ENCODE results near the gene CLASP1. TPM values are rescaled to one million over a fixed set of nuclear protein-coding genes. Genes with fewer than 3 reads are reported as not detected.
A peak's percentile ranks its signal among the peaks of the same experiment; 100 is the strongest.

CLASP1 gene
- total RNA-seq (2021; ENCODE audit: unreplicated experiment) (49.2 TPM), Bru-seq, nascent RNA (percentile 87 among the genes with signal in this experiment), BruChase-seq, experiment 1, labeled RNA remaining after a 2-hour chase (percentile 75 among the genes with signal in this experiment), BruChase-seq, experiment 2, labeled RNA remaining after a 6-hour chase (percentile 79 among the genes with signal in this experiment)
- 22.2 TPM for polyA plus RNA-seq (2012; ENCODE audit: insufficient read length)
- long read RNA-seq, partial matches to known transcripts: 13 of 34 reads
- long read RNA-seq, other reads (novel, unspliced or antisense): 21 of 34 reads

DNA sequence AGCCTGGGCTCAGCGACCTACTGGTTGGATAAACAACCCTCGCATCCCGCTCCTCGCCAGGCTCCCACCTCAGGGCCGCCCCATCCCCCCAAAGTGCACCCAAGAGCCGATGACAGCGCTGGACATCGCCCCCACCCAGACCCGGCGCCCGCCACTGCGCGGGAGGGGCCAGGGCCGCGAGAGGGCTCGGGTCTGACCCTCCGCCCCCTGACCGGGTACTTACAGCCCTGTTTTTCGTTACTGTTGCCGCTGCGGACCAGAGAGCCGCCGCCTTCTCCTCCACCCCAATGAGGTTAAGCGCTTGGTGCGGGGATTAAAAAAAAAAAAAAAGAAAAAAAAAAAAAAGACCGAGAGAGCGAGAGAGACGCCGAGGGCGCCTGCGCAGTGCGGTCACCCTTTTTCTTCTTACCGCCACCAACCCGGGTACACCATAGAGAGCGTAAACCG, at the start of gene CLASP1:
CLASP1 (minus strand) TSS at position 314 of the 447 bp plus-strand sequence. CDS start 43,567 bp downstream, outside the sequence.
- no peak for DNase-seq (ENCODE audit: low read depth, low spot score)
- intact Hi-C loops (cut with micrococcal nuclease; ENCODE audit: unreplicated experiment): loop anchor here (5.0 kb wide), 1 partner anchor 52 kb away; no protein-coding TSS in a partner anchor
- TF ChIP-seq SIN3A (IDR thresholded peaks at IDR 0.05; ENCODE audit: borderline replicate concordance, insufficient read depth, low read depth, low read length) (no peak), TCF7L2 (IDR thresholded peaks at IDR 0.05; ENCODE audit: low read depth, low read length) (peak; percentile 93; the same call in 1 of the 2 replicates)
- no TSS peak for BruUV-seq (replicated peaks)
- in situ Hi-C loops (cut with HindIII; ENCODE audit: low pct_unique_long_range_greater_than_20kb, low sequenced_read_pairs): no loop called here
- POLR2A ChIA-PET: interaction anchor here (0.7 to 2.9 kb wide), 3 partner anchors 102 to 121 kb away, joined by 3 to 12 read pairs (median 4); partner anchors contain the start of gene RNU4ATAC
- no peaks in the 10 kb centered on the region for H3K9me3 ChIP-seq (ENCODE audit: control insufficient read depth, insufficient read depth, low read depth, low read length)
- peak within 1 kb of the TSS; percentile 99 for H3K27ac ChIP-seq (ENCODE audit: low read length)
- ATAC-seq: peak; percentile 78
- H3K4me3 ChIP-seq (ENCODE audit: low read depth in 2 of 2, low read length in 2 of 2): peak within 1 kb of the TSS; percentile 92 to 95
- peaks cover 19% of the 10 kb centered on the region for H3K4me1 ChIP-seq (ENCODE audit: control insufficient read depth, insufficient read depth, low read length)
- CTCF ChIA-PET: interaction anchor here (0.7 kb wide), 1 partner anchor 89 kb away, joined by 8 read pairs; no protein-coding TSS in a partner anchor
- no peaks in the 10 kb centered on the region; the same call in 1 of the 2 replicates for H3K36me3 ChIP-seq (ENCODE audit: control insufficient read depth, insufficient read depth, low read length)
- no peaks in the 10 kb centered on the region for H3K27me3 ChIP-seq (ENCODE audit: control insufficient read depth, insufficient read depth, low read length)

DNA sequence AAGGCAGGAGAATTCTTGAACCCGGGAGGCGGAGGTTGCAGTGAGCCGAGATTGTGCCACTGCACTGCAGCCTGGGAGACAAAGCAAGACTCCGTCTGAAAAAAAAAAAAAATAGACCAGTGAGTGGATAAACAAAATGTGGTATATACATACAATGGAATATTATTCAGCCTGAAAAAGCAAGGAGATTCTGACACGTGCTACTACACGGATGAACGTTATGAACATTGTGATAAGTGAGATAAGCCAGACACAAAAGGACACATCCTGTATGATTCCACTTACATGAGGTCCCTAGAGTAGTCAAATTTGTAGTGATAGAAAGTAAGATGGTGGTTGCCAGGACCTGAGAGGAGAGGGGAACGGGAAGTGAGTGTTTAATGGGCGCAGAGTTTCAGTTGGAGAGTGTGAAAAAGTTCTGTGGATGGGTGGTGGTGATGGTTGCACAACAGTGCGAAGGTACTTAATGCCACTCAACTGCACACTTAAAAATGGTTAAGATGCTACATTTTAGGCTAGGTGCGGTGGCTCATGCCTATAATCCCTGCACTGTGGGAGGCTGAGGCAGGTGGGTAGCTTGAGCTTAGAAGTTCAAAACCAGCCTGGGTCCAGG, 49.2 kb upstream of the CLASP1 start:
- BruUV-seq (replicated peaks): no TSS peak
- H3K4me1 ChIP-seq (ENCODE audit: control insufficient read depth, insufficient read depth, low read length): peaks cover 20% of the 10 kb centered on the region
- H3K27me3 ChIP-seq (ENCODE audit: control insufficient read depth, insufficient read depth, low read length): no peaks in the 10 kb centered on the region
- DNase-seq (ENCODE audit: low read depth, low spot score): no peak
- ATAC-seq: no peak
- in situ Hi-C loops (cut with HindIII; ENCODE audit: low pct_unique_long_range_greater_than_20kb, low sequenced_read_pairs) (no loop called here), intact Hi-C loops (cut with micrococcal nuclease; ENCODE audit: unreplicated experiment) (no loop called here)
- TF ChIP-seq, protein P1, sequence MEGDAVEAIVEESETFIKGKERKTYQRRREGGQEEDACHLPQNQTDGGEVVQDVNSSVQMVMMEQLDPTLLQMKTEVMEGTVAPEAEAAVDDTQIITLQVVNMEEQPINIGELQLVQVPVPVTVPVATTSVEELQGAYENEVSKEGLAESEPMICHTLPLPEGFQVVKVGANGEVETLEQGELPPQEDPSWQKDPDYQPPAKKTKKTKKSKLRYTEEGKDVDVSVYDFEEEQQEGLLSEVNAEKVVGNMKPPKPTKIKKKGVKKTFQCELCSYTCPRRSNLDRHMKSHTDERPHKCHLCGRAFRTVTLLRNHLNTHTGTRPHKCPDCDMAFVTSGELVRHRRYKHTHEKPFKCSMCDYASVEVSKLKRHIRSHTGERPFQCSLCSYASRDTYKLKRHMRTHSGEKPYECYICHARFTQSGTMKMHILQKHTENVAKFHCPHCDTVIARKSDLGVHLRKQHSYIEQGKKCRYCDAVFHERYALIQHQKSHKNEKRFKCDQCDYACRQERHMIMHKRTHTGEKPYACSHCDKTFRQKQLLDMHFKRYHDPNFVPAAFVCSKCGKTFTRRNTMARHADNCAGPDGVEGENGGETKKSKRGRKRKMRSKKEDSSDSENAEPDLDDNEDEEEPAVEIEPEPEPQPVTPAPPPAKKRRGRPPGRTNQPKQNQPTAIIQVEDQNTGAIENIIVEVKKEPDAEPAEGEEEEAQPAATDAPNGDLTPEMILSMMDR (IDR thresholded peaks at IDR 0.05): no peak
- TF ChIP-seq, protein P2, sequence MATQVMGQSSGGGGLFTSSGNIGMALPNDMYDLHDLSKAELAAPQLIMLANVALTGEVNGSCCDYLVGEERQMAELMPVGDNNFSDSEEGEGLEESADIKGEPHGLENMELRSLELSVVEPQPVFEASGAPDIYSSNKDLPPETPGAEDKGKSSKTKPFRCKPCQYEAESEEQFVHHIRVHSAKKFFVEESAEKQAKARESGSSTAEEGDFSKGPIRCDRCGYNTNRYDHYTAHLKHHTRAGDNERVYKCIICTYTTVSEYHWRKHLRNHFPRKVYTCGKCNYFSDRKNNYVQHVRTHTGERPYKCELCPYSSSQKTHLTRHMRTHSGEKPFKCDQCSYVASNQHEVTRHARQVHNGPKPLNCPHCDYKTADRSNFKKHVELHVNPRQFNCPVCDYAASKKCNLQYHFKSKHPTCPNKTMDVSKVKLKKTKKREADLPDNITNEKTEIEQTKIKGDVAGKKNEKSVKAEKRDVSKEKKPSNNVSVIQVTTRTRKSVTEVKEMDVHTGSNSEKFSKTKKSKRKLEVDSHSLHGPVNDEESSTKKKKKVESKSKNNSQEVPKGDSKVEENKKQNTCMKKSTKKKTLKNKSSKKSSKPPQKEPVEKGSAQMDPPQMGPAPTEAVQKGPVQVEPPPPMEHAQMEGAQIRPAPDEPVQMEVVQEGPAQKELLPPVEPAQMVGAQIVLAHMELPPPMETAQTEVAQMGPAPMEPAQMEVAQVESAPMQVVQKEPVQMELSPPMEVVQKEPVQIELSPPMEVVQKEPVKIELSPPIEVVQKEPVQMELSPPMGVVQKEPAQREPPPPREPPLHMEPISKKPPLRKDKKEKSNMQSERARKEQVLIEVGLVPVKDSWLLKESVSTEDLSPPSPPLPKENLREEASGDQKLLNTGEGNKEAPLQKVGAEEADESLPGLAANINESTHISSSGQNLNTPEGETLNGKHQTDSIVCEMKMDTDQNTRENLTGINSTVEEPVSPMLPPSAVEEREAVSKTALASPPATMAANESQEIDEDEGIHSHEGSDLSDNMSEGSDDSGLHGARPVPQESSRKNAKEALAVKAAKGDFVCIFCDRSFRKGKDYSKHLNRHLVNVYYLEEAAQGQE (IDR thresholded peaks at IDR 0.05; ENCODE audit: insufficient read depth in 1 of 2, low read depth in 2 of 2, low read length in 1 of 2): no peak
- TF ChIP-seq POLR2AphosphoS5 (IDR thresholded peaks at IDR 0.05; ENCODE audit: low read depth, low read length): no peak
- no peak overlapping the region for H3K27ac ChIP-seq (ENCODE audit: low read length)
- CTCF ChIA-PET: no interaction called here
- no peaks in the 10 kb centered on the region for H3K9me3 ChIP-seq (ENCODE audit: control insufficient read depth, insufficient read depth, low read depth, low read length)
- H3K36me3 ChIP-seq (ENCODE audit: control insufficient read depth, insufficient read depth, low read length): no peaks in the 10 kb centered on the region
- POLR2A ChIA-PET: no interaction called here
- H3K4me3 ChIP-seq (ENCODE audit: low read depth in 2 of 2, low read length in 2 of 2): no peak overlapping the region
